Endothelial cell of umbilical vein (primary cell): ENCODE results near the gene WDR27. TPM values are rescaled to one million over a fixed set of nuclear protein-coding genes. Genes with fewer than 3 reads are reported as not detected.

Experiments
- BruUV-seq: library from RNA; stranded (reverse); fragments of 400-500 nt; replicated peaks from 2 replicates; lab custom pipeline; 2021; lab: Mats Ljungman, UMichigan
- CTCF ChIA-PET: fragments of 300-600, 350-600 bp; sonication (Branson Sonifier 250); formaldehyde crosslinking; loops from one replicate; lab custom pipeline; 2021; ENCODE audit warnings: antibody characterized with exemption, inconsistent platforms; lab: Charles Lee
- POLR2A ChIA-PET: fragments of 300-600, 350-600 bp; sonication (Branson Sonifier 250); formaldehyde crosslinking; loops from one replicate; lab custom pipeline; 2021; ENCODE audit warnings: antibody characterized with exemption, inconsistent platforms; lab: Charles Lee
- DNase-seq: peaks from one replicate; pipeline ENCODE4 v3.0.0-alpha.2; 2011; ENCODE audit warnings: low read depth, low spot score
- FAIRE-seq: peaks from 2 replicates; lab custom pipeline; 2011; peaks lifted over from hg19 to GRCh38; lab: Jason Lieb, UNC
- H2AFZ ChIP-seq: 2 replicates; pipeline ENCODE4 v1.6.0; 2012; ENCODE audit warnings: low read depth, low read length, control low read depth, inconsistent platforms
- H3K27ac ChIP-seq: 2 replicates; pipeline ENCODE4 v1.5.1; 2011; ENCODE audit warnings: low read depth, mild to moderate bottlenecking, control low read depth, low read length, moderate library complexity; ENCODE audit not compliant: insufficient read depth
- H3K27me3 ChIP-seq, 2 experiments: 2 replicates each; pipeline versions ENCODE4 v1.6.0 to v1.6.1; 2011; ENCODE audit warnings: low read length in 2 of 2, mixed read lengths in 1 of 2; ENCODE audit not compliant: control insufficient read depth in 2 of 2, insufficient read depth in 2 of 2
- H3K36me3 ChIP-seq, 2 experiments: 2 replicates in 1 of 2; 3 replicates in 1 of 2; pipeline ENCODE4 v1.5.1; 2011; ENCODE audit warnings: low read length in 2 of 2, mild to moderate bottlenecking in 1 of 2, moderate library complexity in 1 of 2; ENCODE audit not compliant: control insufficient read depth in 2 of 2, insufficient read depth in 2 of 2; ENCODE audit errors: extremely low read depth in 1 of 2
- H3K4me1 ChIP-seq: 3 replicates; pipeline ENCODE4 v1.5.1; 2011; ENCODE audit warnings: mild to moderate bottlenecking, low read length; ENCODE audit not compliant: control insufficient read depth, insufficient read depth; ENCODE audit errors: extremely low read depth
- H3K4me2 ChIP-seq: 2 replicates; pipeline ENCODE4 v1.6.1; 2011; ENCODE audit warnings: low read length, control low read depth, mixed read lengths; ENCODE audit not compliant: insufficient read depth
- H3K4me3 ChIP-seq, 3 experiments: fragments of 200-600 bp in 1 of 3; sonication (generic), shearing (Covaris generic) in 1 of 3; replicated peaks in 1 of 3; 2 replicates each; pipeline ENCODE4 v1.5.1; 2011 to 2016; ENCODE audit warnings: control low read depth in 3 of 3, low read length in 3 of 3, mild to moderate bottlenecking in 2 of 3, inconsistent platforms in 1 of 3, low read depth in 1 of 3, moderate library complexity in 1 of 3; ENCODE audit not compliant: insufficient read depth in 1 of 3
- H3K79me2 ChIP-seq: 2 replicates; pipeline ENCODE4 v1.6.0; 2012; ENCODE audit warnings: low read length, inconsistent platforms; ENCODE audit not compliant: control insufficient read depth, insufficient read depth
- H3K9ac ChIP-seq: replicated peaks from 2 replicates; pipeline ENCODE3; 2011; ENCODE audit warnings: low read length, control low read depth; ENCODE audit not compliant: insufficient read depth; ENCODE audit errors: extremely low read depth
- H3K9me1 ChIP-seq: replicated peaks from 3 replicates; pipeline ENCODE4 v1.6.0; 2011; ENCODE audit warnings: mild to moderate bottlenecking, low read length; ENCODE audit not compliant: control insufficient read depth, insufficient read depth; ENCODE audit errors: extremely low read depth
- H3K9me3 ChIP-seq: replicated peaks from 2 replicates; pipeline ENCODE4 v1.5.1; 2012; ENCODE audit warnings: low read length, inconsistent platforms; ENCODE audit not compliant: control insufficient read depth, insufficient read depth
- H4K20me1 ChIP-seq: replicated peaks from 2 replicates; pipeline ENCODE3; 2011; ENCODE audit warnings: mild to moderate bottlenecking, low read length; ENCODE audit not compliant: control insufficient read depth, insufficient read depth; ENCODE audit errors: extremely low read depth
- CTCF ChIP-seq, 2 donors: IDR thresholded peaks; 1 replicate in 1 of 2; 2 replicates in 1 of 2; pipeline ENCODE4 v1.5.1; 2011; ENCODE audit warnings: low read length in 2 of 2, mild to moderate bottlenecking in 2 of 2, moderate library complexity in 2 of 2, control low read depth in 1 of 2, inconsistent platforms in 1 of 2, low read depth in 1 of 2; ENCODE audit not compliant: insufficient read depth in 1 of 2; ENCODE audit errors: extremely low read depth in 1 of 2
- EZH2 ChIP-seq: IDR thresholded peaks from 2 replicates; pipeline ENCODE4 v1.6.1; 2012; ENCODE audit warnings: borderline replicate concordance, low read depth, mild to moderate bottlenecking, moderate library complexity, low read length, inconsistent platforms; ENCODE audit not compliant: severe bottlenecking
- FOS ChIP-seq: IDR thresholded peaks from 2 replicates; pipeline ENCODE4 v1.6.1; 2011; ENCODE audit warnings: mild to moderate bottlenecking, low read length, moderate library complexity, borderline replicate concordance; ENCODE audit not compliant: insufficient read depth
- GATA2 ChIP-seq: IDR thresholded peaks from 2 replicates; pipeline ENCODE4 v1.7.0; 2011; ENCODE audit warnings: low read depth, mild to moderate bottlenecking, moderate library complexity, mixed read lengths, low read length; ENCODE audit not compliant: insufficient read length, insufficient read depth
- JUN ChIP-seq: IDR thresholded peaks from 2 replicates; pipeline ENCODE4 v1.6.1; 2011; ENCODE audit warnings: borderline replicate concordance, low read depth; ENCODE audit not compliant: insufficient read length, insufficient read depth
- MYC ChIP-seq: IDR thresholded peaks from one replicate; pipeline ENCODE4 v1.6.1; 2011; ENCODE audit warnings: mild to moderate bottlenecking, low read depth, low read length
- POLR2A ChIP-seq: IDR thresholded peaks from 2 replicates; pipeline ENCODE4 v1.6.1; 2012; ENCODE audit warnings: low read depth, mild to moderate bottlenecking, control low read depth, low read length
- POLR2AphosphoS5 ChIP-seq: IDR thresholded peaks from 2 replicates; pipeline ENCODE4 v1.6.1; 2012; ENCODE audit warnings: low read depth, mild to moderate bottlenecking, control low read depth, low read length, moderate library complexity; ENCODE audit not compliant: insufficient read depth
- dilution Hi-C: fragments of 300-500 bp; cut with MboI; formaldehyde crosslinking; loops from one replicate; pipeline ENCODE4 v1.15.0; 2019; ENCODE audit warnings: low sequenced_read_pairs; ENCODE audit not compliant: extremely low pct_ligation_motif_present
- intact Hi-C: fragments of 100-400 bp; cut with micrococcal nuclease; formaldehyde crosslinking; loops from one replicate; pipeline ENCODE4 v1.10.0; 2022
- polyA plus RNA-seq, 4 experiments: library from polyadenylated mRNA; depleted of rRNA in 3 of 4; stranded (reverse) in 3 of 4; unstranded in 1 of 4; fragments of >200 nt; gene quantifications; 2 replicates each; pipeline versions ENCODE4 v1.2.1 to v1.2.3, GENCODE V29; 2011 to 2012; ENCODE audit warnings: missing spikeins in 1 of 4
- total RNA-seq: library from RNA; stranded (reverse); gene quantifications from 2 replicates; pipeline ENCODE4 v1.2.3, GENCODE V29; 2021
- TF ChIP-seq, protein P1 (sequence below): IDR thresholded peaks from 2 replicates; pipeline ENCODE4 v1.6.1; 2011; ENCODE audit not compliant: insufficient read depth, insufficient read length

Gene WDR27
- total and polyA plus RNA-seq, 2 donors (not counting 3 experiments of a cell fraction or from before 2014, with no cell fraction given), result 60.1 to 69.7 TPM

DNA sequence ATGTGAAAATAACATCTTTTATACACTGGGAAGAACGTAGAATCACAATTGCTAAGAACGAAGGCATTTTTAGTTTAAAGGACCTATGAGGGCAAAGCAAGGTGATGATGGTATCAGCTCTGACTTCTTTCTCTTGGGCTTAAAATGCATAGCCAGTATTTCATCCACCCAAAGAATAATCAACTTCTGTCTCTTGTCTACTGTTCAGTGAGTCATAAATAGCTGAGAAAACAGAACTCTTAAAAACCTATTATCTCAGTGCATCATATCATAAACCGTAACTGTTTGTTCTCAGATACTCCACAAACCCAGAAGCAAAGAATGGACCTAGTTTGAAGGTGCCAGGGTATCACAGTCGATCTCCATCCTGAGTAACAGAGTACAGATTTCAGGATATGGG, 17.3 kb upstream of the WDR27 start:
- peaks cover 40% of the 10 kb centered on the region for H3K79me2 ChIP-seq
- no peak overlapping the region for H3K9ac ChIP-seq
- DNase-seq, result no peak
- H3K27ac ChIP-seq, result no peak overlapping the region
- no peaks in the 10 kb centered on the region for H3K27me3 ChIP-seq
- intact Hi-C loops, result no loop called here
- H3K36me3 ChIP-seq, result peaks cover under 1 to 8% of the 10 kb centered on the region in 2 experiments
- H3K9me1 ChIP-seq, result no peaks in the 10 kb centered on the region
- dilution Hi-C loops, result no loop called here
- no TSS peak for BruUV-seq
- H3K9me3 ChIP-seq, result no peaks in the 10 kb centered on the region
- H3K4me2 ChIP-seq, result no peak overlapping the region
- H2AFZ ChIP-seq, result no peak overlapping the region
- ChIA-PET POLR2A (no interaction called here), CTCF (interaction anchor here (1.2 to 3.4 kb wide), 4 partner anchors 10 to 207 kb away, joined by 3 to 17 read pairs (median 6); no protein-coding TSS in a partner anchor)
- FAIRE-seq, result no peak
- H4K20me1 ChIP-seq, result no peaks in the 10 kb centered on the region
- no peak overlapping the region for H3K4me3 ChIP-seq
- TF ChIP-seq POLR2A, result no peak
- TF ChIP-seq, protein P1, sequence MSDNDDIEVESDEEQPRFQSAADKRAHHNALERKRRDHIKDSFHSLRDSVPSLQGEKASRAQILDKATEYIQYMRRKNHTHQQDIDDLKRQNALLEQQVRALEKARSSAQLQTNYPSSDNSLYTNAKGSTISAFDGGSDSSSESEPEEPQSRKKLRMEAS, result no peak
- H3K4me1 ChIP-seq, result peaks cover 15% of the 10 kb centered on the region

DNA sequence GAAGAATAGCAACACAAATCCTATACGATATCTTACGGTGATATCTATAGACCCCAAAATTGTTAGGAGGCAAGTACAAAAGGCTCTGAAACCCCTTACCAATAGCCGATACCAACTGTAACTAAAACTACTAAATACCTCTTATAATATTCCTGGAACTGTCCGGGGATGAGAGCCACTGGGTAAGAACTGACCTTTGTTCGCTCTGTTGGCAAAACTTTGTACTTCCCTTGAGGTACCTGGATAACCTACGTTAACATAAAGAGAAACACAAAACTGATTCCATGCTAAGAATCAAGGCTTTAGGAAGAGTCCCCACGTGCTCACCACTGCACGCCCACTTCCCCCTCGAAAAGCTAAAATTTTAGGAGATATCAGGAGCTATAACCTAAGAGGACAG, 12.8 kb upstream of the WDR27 start:
- no peak overlapping the region for H3K27ac ChIP-seq
- BruUV-seq, result no TSS peak
- no peak for FAIRE-seq

More for the DNA sequence above, 12.8 kb upstream of the WDR27 start:
- H3K79me2 ChIP-seq, result peaks cover 12% of the 10 kb centered on the region
- H4K20me1 ChIP-seq, result no peaks in the 10 kb centered on the region
- ChIA-PET CTCF (interaction anchor here (0.7 kb wide), 1 partner anchor 9 kb away, joined by 3 read pairs; no protein-coding TSS in a partner anchor), POLR2A (no interaction called here)
- no peak overlapping the region for H2AFZ ChIP-seq
- no peaks in the 10 kb centered on the region for H3K9me1 ChIP-seq
- H3K4me2 ChIP-seq, result no peak overlapping the region
- dilution Hi-C loops, result no loop called here
- H3K36me3 ChIP-seq, result peaks cover 12 to 14% of the 10 kb centered on the region in 2 experiments
- peaks cover 4% of the 10 kb centered on the region for H3K4me1 ChIP-seq
- intact Hi-C loops, result no loop called here
- H3K9ac ChIP-seq, result no peak overlapping the region
- H3K4me3 ChIP-seq, result no peak overlapping the region
- DNase-seq, result no peak
- H3K9me3 ChIP-seq, result no peaks in the 10 kb centered on the region
- H3K27me3 ChIP-seq, result no peaks in the 10 kb centered on the region
- no peak for TF ChIP-seq JUN
- no peak for TF ChIP-seq GATA2
- no peak for TF ChIP-seq POLR2A
- no peak for TF ChIP-seq FOS
- no peak for TF ChIP-seq POLR2AphosphoS5
- TF ChIP-seq, protein P1, result no peak
- TF ChIP-seq CTCF (IDR thresholded peaks at IDR 0.05; ENCODE audit: extremely low read depth in 1 of 2, insufficient read depth in 1 of 2, low read depth in 1 of 2, low read length in 2 of 2), result no peak
- no peak for TF ChIP-seq EZH2
- no peak for TF ChIP-seq MYC
